SU-DHL-6 (cell line): Measurements from ENCODE around the gene SLC4A8.

Source experiments
- H2AFZ ChIP-seq: fragments of 200-600 bp; sonication (generic); 2 replicates; pipeline ENCODE4 v1.6.1; 2014; ENCODE audit warnings: low read depth, mild to moderate bottlenecking, moderate library complexity, mixed read lengths, antibody characterized with exemption, low read length; ENCODE audit not compliant: severe bottlenecking
- H3F3A ChIP-seq: fragments of 200-600 bp; shearing (Covaris generic); 2 replicates; pipeline ENCODE4 v1.6.0; 2016; ENCODE audit warnings: antibody characterized with exemption, mild to moderate bottlenecking; ENCODE audit not compliant: insufficient read depth
- H3K27ac ChIP-seq: fragments of 200-600 bp; sonication (generic); 2 replicates; pipeline ENCODE4 v1.5.1; 2016; ENCODE audit warnings: low read depth, mild to moderate bottlenecking, low read length, moderate library complexity, mixed read lengths
- H3K27me3 ChIP-seq: fragments of 200-600 bp; sonication (generic), shearing (Covaris generic); 2 replicates; pipeline ENCODE4 v1.6.0; 2014; ENCODE audit warnings: mild to moderate bottlenecking, low read length
- H3K36me3 ChIP-seq: fragments of 200-600 bp; sonication (generic); 2 replicates; pipeline ENCODE4 v1.6.1; 2014; ENCODE audit warnings: mild to moderate bottlenecking, low read length, mixed read lengths
- H3K4me2 ChIP-seq: fragments of 300-600, 200-600 bp; shearing (Covaris generic), sonication (generic); 2 replicates; pipeline ENCODE4 v1.6.0; 2014; ENCODE audit warnings: low read length, low read depth, mild to moderate bottlenecking; ENCODE audit not compliant: poor library complexity, severe bottlenecking
- H3K4me3 ChIP-seq: fragments of 200-600 bp; sonication (generic); 2 replicates; pipeline ENCODE4 v1.5.1; 2014; ENCODE audit warnings: antibody characterized with exemption, low read length, mild to moderate bottlenecking, mixed read lengths; ENCODE audit not compliant: insufficient read depth, poor library complexity, severe bottlenecking
- H3K79me2 ChIP-seq: fragments of 200-600 bp; sonication (generic); 2 replicates; pipeline ENCODE4 v1.6.1; 2014; ENCODE audit warnings: mild to moderate bottlenecking, low read length, moderate library complexity; ENCODE audit not compliant: insufficient read depth
- H3K9ac ChIP-seq: fragments of 200-600 bp; sonication (generic); 2 replicates; pipeline ENCODE4 v1.7.0; 2014; ENCODE audit warnings: mild to moderate bottlenecking, low read length
- H3K9me2 ChIP-seq: fragments of 200-600 bp; sonication (generic); replicated peaks from 2 replicates; pipeline ENCODE4 v1.6.1; 2014; ENCODE audit warnings: low read length; ENCODE audit not compliant: insufficient read depth
- H3K9me3 ChIP-seq: fragments of 200-600 bp; sonication (generic); 2 replicates; pipeline ENCODE4 v1.6.1; 2014; ENCODE audit warnings: low read length, mixed read lengths; ENCODE audit not compliant: insufficient read depth
- H4K20me1 ChIP-seq: fragments of 200-600 bp; sonication (generic); 2 replicates; pipeline ENCODE4 v1.6.1; 2014; ENCODE audit warnings: low read depth, mild to moderate bottlenecking, antibody characterized with exemption, low read length, moderate library complexity, mixed read lengths
- CTCF ChIP-seq: fragments of 200-600 bp; sonication (generic); IDR thresholded peaks from one replicate; pipeline ENCODE4 v1.5.1; 2017; ENCODE audit warnings: antibody characterized with exemption, mild to moderate bottlenecking, low read length, moderate library complexity; ENCODE audit not compliant: insufficient read depth, poor library complexity, severe bottlenecking
- EZH2phosphoT487 ChIP-seq: fragments of 200-600 bp; sonication (generic), shearing (Covaris generic); conservative IDR thresholded peaks from 2 replicates; pipeline ENCODE4 v1.6.1; 2018; ENCODE audit warnings: mild to moderate bottlenecking, antibody characterized with exemption, low read length, moderate library complexity, mixed read lengths

SLC4A8 gene

GRCh38 chr12:51395283-51396230 lies 29.1 kb upstream of the SLC4A8 start:
- H3K9ac ChIP-seq = no peak overlapping the region
- TF ChIP-seq CTCF (no peak), EZH2phosphoT487 (no peak)
- H4K20me1 ChIP-seq = no peaks in the 10 kb centered on the region
- H3K27me3 ChIP-seq = no peaks in the 10 kb centered on the region
- H3K36me3 ChIP-seq = no peaks in the 10 kb centered on the region
- H3F3A ChIP-seq = no peaks in the 10 kb centered on the region
- H2AFZ ChIP-seq = no peak overlapping the region
- H3K4me2 ChIP-seq = no peak overlapping the region
- H3K4me3 ChIP-seq = no peak overlapping the region
- no peaks in the 10 kb centered on the region for H3K9me3 ChIP-seq
- H3K27ac ChIP-seq = no peak overlapping the region
- H3K9me2 ChIP-seq = no peaks in the 10 kb centered on the region
- H3K79me2 ChIP-seq = no peaks in the 10 kb centered on the region

GRCh38 chr12:51397670-51398069 lies 27.0 kb upstream of the SLC4A8 start:
- H3K9ac ChIP-seq = no peak overlapping the region
- H3K4me3 ChIP-seq = no peak overlapping the region
- H4K20me1 ChIP-seq = no peaks in the 10 kb centered on the region
- no peaks in the 10 kb centered on the region for H3K9me2 ChIP-seq
- no peak overlapping the region for H3K4me2 ChIP-seq
- no peaks in the 10 kb centered on the region for H3K79me2 ChIP-seq
- no peak overlapping the region for H2AFZ ChIP-seq
- no peaks in the 10 kb centered on the region for H3F3A ChIP-seq
- no peaks in the 10 kb centered on the region for H3K27me3 ChIP-seq
- no peak overlapping the region for H3K27ac ChIP-seq
- TF ChIP-seq CTCF (no peak), EZH2phosphoT487 (no peak)
- H3K9me3 ChIP-seq = no peaks in the 10 kb centered on the region
- no peaks in the 10 kb centered on the region for H3K36me3 ChIP-seq

- no peaks in the 10 kb centered on the region for H3F3A ChIP-seq
- no peaks in the 10 kb centered on the region for H4K20me1 ChIP-seq
- H3K4me3 ChIP-seq = no peak overlapping the region
- H3K4me2 ChIP-seq = no peak overlapping the region
- H3K9me2 ChIP-seq = no peaks in the 10 kb centered on the region
- no peaks in the 10 kb centered on the region for H3K27me3 ChIP-seq
- no peak overlapping the region for H3K9ac ChIP-seq
- no peak overlapping the region for H2AFZ ChIP-seq
- H3K27ac ChIP-seq = no peak overlapping the region
- H3K79me2 ChIP-seq = no peaks in the 10 kb centered on the region
- no peak for TF ChIP-seq EZH2phosphoT487
- no peak for TF ChIP-seq CTCF
- no peaks in the 10 kb centered on the region for H3K36me3 ChIP-seq
- H3K9me3 ChIP-seq = no peaks in the 10 kb centered on the region
Measured at GRCh38 chr12:51399891-51400290, 24.7 kb upstream of the SLC4A8 start.
